CD4-positive, alpha-beta T cell (primary cell): ENCODE data around the gene SLC6A3. TPM values are rescaled to one million over a fixed set of nuclear protein-coding genes. Genes with fewer than 3 reads are reported as not detected.

Experiments used
- ATAC-seq: fragments of 200-7000 bp; cut with Tn5 transposase; one replicate; pipeline ENCODE4 v1.10.0; 2022; ENCODE audit warnings: mild to moderate bottlenecking; ENCODE audit not compliant: poor library complexity
- CTCF ChIA-PET: fragments of 350-600 bp; sonication (Branson Sonifier 250); formaldehyde crosslinking; loops from one replicate; lab custom pipeline; 2021; ENCODE audit warnings: antibody characterized with exemption, inconsistent platforms; lab: Charles Lee
- POLR2A ChIA-PET: fragments of 350-600 bp; sonication (Branson Sonifier 250); formaldehyde crosslinking; loops from one replicate; lab custom pipeline; 2021; ENCODE audit warnings: antibody characterized with exemption, inconsistent platforms; lab: Charles Lee
- DNase-seq, 14 experiments: peaks; one replicate each; pipeline ENCODE4 v3.0.0-alpha.2; 2013 to 2020; ENCODE audit warnings: mixed read lengths in 2 of 14
- H3K27ac ChIP-seq, 2 donors: one replicate each; pipeline versions ENCODE4 v1.5.1 to v1.7.0; 2013; ENCODE audit warnings: low read length in 2 of 2, low read depth in 1 of 2, mild to moderate bottlenecking in 1 of 2
- H3K27me3 ChIP-seq, 2 experiments: 1 replicate in 1 of 2; 2 replicates in 1 of 2; pipeline versions ENCODE4 v1.6.1 to v1.7.0; 2013; ENCODE audit warnings: low read length in 2 of 2, control low read depth in 1 of 2, mild to moderate bottlenecking in 1 of 2, moderate library complexity in 1 of 2; ENCODE audit not compliant: insufficient read depth in 2 of 2, control insufficient read depth in 1 of 2
- H3K36me3 ChIP-seq: one replicate; pipeline ENCODE4 v1.6.1; 2013; ENCODE audit warnings: low read length, control low read depth; ENCODE audit not compliant: insufficient read depth
- H3K4me1 ChIP-seq: one replicate; pipeline ENCODE4 v1.6.1; 2013; ENCODE audit warnings: low read length, control low read depth; ENCODE audit not compliant: insufficient read depth
- H3K4me3 ChIP-seq: one replicate; pipeline ENCODE4 v1.5.1; 2013; ENCODE audit warnings: mild to moderate bottlenecking, low read length, moderate library complexity
- H3K9me3 ChIP-seq, 2 experiments: 1 replicate in 1 of 2; 2 replicates in 1 of 2; pipeline versions ENCODE4 v1.6.1 to v1.7.0; 2013; ENCODE audit warnings: low read length in 2 of 2, mild to moderate bottlenecking in 2 of 2, control low read depth in 1 of 2, moderate library complexity in 1 of 2; ENCODE audit not compliant: control insufficient read depth in 1 of 2, insufficient read depth in 1 of 2
- H3K27ac Mint-ChIP-seq: one replicate; pipeline ENCODE4 v1.8.0; 2020; ENCODE audit warnings: mixed read lengths
- H3K27me3 Mint-ChIP-seq: one replicate; pipeline ENCODE4 v1.8.0; 2021; ENCODE audit warnings: mixed read lengths
- H3K36me3 Mint-ChIP-seq: one replicate; pipeline ENCODE4 v1.8.0; 2021; ENCODE audit warnings: low read depth, mixed read lengths
- H3K4me1 Mint-ChIP-seq: one replicate; pipeline ENCODE4 v1.8.0; 2021; ENCODE audit warnings: low read depth, mixed read lengths
- H3K4me3 Mint-ChIP-seq: one replicate; pipeline ENCODE4 v1.8.0; 2020; ENCODE audit warnings: mild to moderate bottlenecking, mixed read lengths
- H3K9me3 Mint-ChIP-seq: one replicate; pipeline ENCODE4 v1.8.0; 2020; ENCODE audit warnings: mixed read lengths
- intact Hi-C, 2 experiments: fragments of 100-400 bp; cut with DNase I in 1 of 2; cut with micrococcal nuclease in 1 of 2; formaldehyde crosslinking; loops; one replicate each; pipeline versions ENCODE4 v1.15.1 to v1.9.0; 2023 to 2025; cut with DNase I, micrococcal nuclease
- total RNA-seq, 174 experiments: library from RNA in 2 of 174; stranded (reverse) in 2 of 174; gene quantifications; one replicate each; pipeline ENCODE4 v1.2.3 and lab custom pipeline; 2021 to 2026
- TF ChIP-seq, protein P1 (sequence below): fragments of 200-600 bp; IDR thresholded peaks from one replicate; pipeline ENCODE4 v1.8.0; 2022; ENCODE audit warnings: antibody characterized with exemption, mild to moderate bottlenecking

Gene SLC6A3
- total RNA-seq, 2 experiments from 2014 or later, result 0.08 TPM; not detected in 1

GRCh38 chr5:1444361-1445189 lies 665 bp downstream of the SLC6A3 start:
- no peak overlapping the region for H3K27ac Mint-ChIP-seq
- peaks cover 67% of the 10 kb centered on the region for H3K27me3 Mint-ChIP-seq
- H3K9me3 Mint-ChIP-seq, result peaks cover 6% of the 10 kb centered on the region
- TF ChIP-seq, protein P1, sequence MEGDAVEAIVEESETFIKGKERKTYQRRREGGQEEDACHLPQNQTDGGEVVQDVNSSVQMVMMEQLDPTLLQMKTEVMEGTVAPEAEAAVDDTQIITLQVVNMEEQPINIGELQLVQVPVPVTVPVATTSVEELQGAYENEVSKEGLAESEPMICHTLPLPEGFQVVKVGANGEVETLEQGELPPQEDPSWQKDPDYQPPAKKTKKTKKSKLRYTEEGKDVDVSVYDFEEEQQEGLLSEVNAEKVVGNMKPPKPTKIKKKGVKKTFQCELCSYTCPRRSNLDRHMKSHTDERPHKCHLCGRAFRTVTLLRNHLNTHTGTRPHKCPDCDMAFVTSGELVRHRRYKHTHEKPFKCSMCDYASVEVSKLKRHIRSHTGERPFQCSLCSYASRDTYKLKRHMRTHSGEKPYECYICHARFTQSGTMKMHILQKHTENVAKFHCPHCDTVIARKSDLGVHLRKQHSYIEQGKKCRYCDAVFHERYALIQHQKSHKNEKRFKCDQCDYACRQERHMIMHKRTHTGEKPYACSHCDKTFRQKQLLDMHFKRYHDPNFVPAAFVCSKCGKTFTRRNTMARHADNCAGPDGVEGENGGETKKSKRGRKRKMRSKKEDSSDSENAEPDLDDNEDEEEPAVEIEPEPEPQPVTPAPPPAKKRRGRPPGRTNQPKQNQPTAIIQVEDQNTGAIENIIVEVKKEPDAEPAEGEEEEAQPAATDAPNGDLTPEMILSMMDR, result no peak
- peaks cover 37% of the 10 kb centered on the region for H3K4me1 Mint-ChIP-seq
- no peaks in the 10 kb centered on the region for H3K36me3 Mint-ChIP-seq
- intact Hi-C loops, result no loop called here
- ChIA-PET POLR2A (no interaction called here), CTCF (no interaction called here)
- Histone ChIP-seq H3K27ac (no peak overlapping the region), H3K4me3 (no peak overlapping the region), H3K4me1 (peaks cover 17% of the 10 kb centered on the region), H3K9me3 (peaks cover 0 to 40% of the 10 kb centered on the region in 2 experiments), H3K36me3 (no peaks in the 10 kb centered on the region), H3K27me3 (peaks cover 43 to 56% of the 10 kb centered on the region in 2 experiments)
- DNase-seq (peak in 1 of 14 experiments; percentile 25), ATAC-seq (no peak)
- peak overlapping the region; percentile 66 for H3K4me3 Mint-ChIP-seq

GRCh38 chr5:1443991-1444360 lies 1.3 kb downstream of the SLC6A3 start:
- TF ChIP-seq, protein P1, result no peak
- H3K36me3 Mint-ChIP-seq, result no peaks in the 10 kb centered on the region
- Histone ChIP-seq H3K27ac (no peak overlapping the region), H3K4me1 (peaks cover 17% of the 10 kb centered on the region), H3K27me3 (peaks cover 43 to 56% of the 10 kb centered on the region in 2 experiments), H3K9me3 (peaks cover 0 to 43% of the 10 kb centered on the region in 2 experiments), H3K36me3 (no peaks in the 10 kb centered on the region), H3K4me3 (no peak overlapping the region)
- ATAC-seq (no peak), DNase-seq (no peak)
- no peak overlapping the region for H3K27ac Mint-ChIP-seq
- ChIA-PET POLR2A (no interaction called here), CTCF (no interaction called here)
- H3K27me3 Mint-ChIP-seq, result peaks cover 63% of the 10 kb centered on the region
- intact Hi-C loops, result no loop called here
- peak overlapping the region; percentile 45 for H3K4me3 Mint-ChIP-seq
- H3K4me1 Mint-ChIP-seq, result peaks cover 35% of the 10 kb centered on the region
- H3K9me3 Mint-ChIP-seq, result peaks cover 6% of the 10 kb centered on the region

DNA sequence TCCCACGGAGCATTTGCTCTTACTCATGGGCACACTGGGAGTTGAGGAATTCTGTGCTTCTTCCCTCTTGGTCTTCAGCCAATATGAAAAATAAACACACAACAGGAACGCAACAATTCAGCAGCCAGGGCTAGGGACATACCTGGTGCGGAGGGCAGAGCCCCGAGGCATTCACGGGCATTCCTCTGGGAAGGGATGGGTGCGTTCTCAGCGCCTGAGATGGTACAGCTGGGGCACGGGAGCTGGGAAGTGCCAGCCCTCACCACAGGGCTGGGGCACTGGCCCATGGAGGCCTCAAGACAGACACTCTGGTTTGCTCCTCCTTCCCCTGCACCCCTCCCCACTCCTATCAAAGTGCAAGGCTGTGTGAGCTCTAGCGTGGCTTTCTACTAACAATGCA lies 2.1 kb downstream of the SLC6A3 start:
- peak in 1 of 14 experiments; percentile 5 for DNase-seq
- Histone ChIP-seq H3K27ac (no peak overlapping the region), H3K4me3 (no peak overlapping the region), H3K9me3 (peaks cover 0 to 43% of the 10 kb centered on the region in 2 experiments), H3K4me1 (peaks cover 17% of the 10 kb centered on the region), H3K27me3 (peaks cover 41 to 56% of the 10 kb centered on the region in 2 experiments), H3K36me3 (no peaks in the 10 kb centered on the region)
- TF ChIP-seq, protein P1, result no peak
- H3K27me3 Mint-ChIP-seq, result peaks cover 56% of the 10 kb centered on the region
- H3K27ac Mint-ChIP-seq, result no peak overlapping the region
- ChIA-PET POLR2A (no interaction called here), CTCF (no interaction called here)
- H3K4me1 Mint-ChIP-seq, result peaks cover 27% of the 10 kb centered on the region
- peak overlapping the region; percentile 25 for H3K4me3 Mint-ChIP-seq
- no peak for ATAC-seq
- peaks cover 6% of the 10 kb centered on the region for H3K9me3 Mint-ChIP-seq
- intact Hi-C loops, result no loop called here
- no peaks in the 10 kb centered on the region for H3K36me3 Mint-ChIP-seq
